Peyer's patch (tissue), 4 donors: ENCODE data around the gene FARP1. TPM values are rescaled to one million over a fixed set of nuclear protein-coding genes. Genes with fewer than 3 reads are reported as not detected.

ENCODE experiments used
- DNase-seq, 3 donors: peaks; one replicate each; pipeline ENCODE4 v3.0.0-alpha.2; 2017 to 2019
- H3K27ac ChIP-seq, 4 donors: fragments of 200-600 bp; sonication (generic); one replicate each; pipeline ENCODE4 v1.5.1; 2016 to 2019
- H3K27me3 ChIP-seq, 2 donors: fragments of 200-600 bp; sonication (generic); one replicate each; pipeline ENCODE4 v1.5.1; 2019
- H3K36me3 ChIP-seq, 3 donors: fragments of 200-600 bp; sonication (generic); one replicate each; pipeline ENCODE4 v1.5.1; 2016 to 2019
- H3K4me1 ChIP-seq, 4 donors: fragments of 200-600 bp; sonication (generic); one replicate each; pipeline ENCODE4 v1.5.1; 2016 to 2019
- H3K4me3 ChIP-seq, 4 donors: fragments of 200-600 bp; sonication (generic); 1 replicate in 3 of 4; 2 replicates in 1 of 4; pipeline ENCODE4 v1.5.1; 2016 to 2019; ENCODE audit warnings: mild to moderate bottlenecking in 1 of 4
- H3K9me3 ChIP-seq, 4 donors: fragments of 200-600 bp; sonication (generic); one replicate each; pipeline ENCODE4 v1.5.1; 2016 to 2019; ENCODE audit warnings: mild to moderate bottlenecking in 1 of 4
- CTCF ChIP-seq, 6 experiments: fragments of 450-650 bp in 4 of 6; fragments of 200-600 bp in 2 of 6; sonication (generic) in 1 of 6; IDR thresholded peaks; one replicate each; pipeline ENCODE4 v1.5.1; 2017 to 2019; ENCODE audit warnings: antibody characterized with exemption in 6 of 6, mild to moderate bottlenecking in 3 of 6, moderate library complexity in 1 of 6
- POLR2A ChIP-seq, 2 donors: fragments of 450-650 bp; IDR thresholded peaks; one replicate each; pipeline ENCODE4 v1.5.1; 2017; ENCODE audit warnings: antibody characterized with exemption in 2 of 2, mild to moderate bottlenecking in 2 of 2, moderate library complexity in 2 of 2
- total RNA-seq, 4 donors: library from RNA; depleted of rRNA; stranded (reverse); fragments of >200 nt; gene quantifications; one replicate each; pipeline ENCODE4 v1.1.0, GENCODE V29; 2016

The FARP1 gene
- total RNA-seq, 4 donors from 2014 or later = 10.6 to 61.1 (median 14.9) TPM

DNA sequence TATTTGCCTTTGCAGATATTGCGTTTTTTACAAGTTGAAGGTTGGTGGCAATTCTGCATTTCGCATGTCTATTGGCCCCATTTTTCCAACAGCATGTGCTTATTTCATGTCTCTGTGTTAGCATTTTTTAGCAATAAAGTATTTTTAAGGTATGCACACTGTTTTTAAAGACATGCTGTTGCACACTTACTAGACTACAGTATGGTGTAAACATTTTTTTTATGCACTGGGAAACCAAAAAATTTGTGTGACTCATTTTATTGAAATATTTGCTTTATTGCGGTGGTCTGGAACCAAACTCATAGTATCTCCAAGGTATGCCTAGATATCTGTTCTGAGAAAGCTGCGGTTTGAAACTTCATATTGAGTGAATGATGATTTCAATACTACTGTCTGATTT lies 89.6 kb downstream of the FARP1 start:
- TF ChIP-seq POLR2A (IDR thresholded peaks at IDR 0.05) (no peak), CTCF (IDR thresholded peaks at IDR 0.05) (no peak)
- H3K27ac ChIP-seq = no peak overlapping the region

DNA sequence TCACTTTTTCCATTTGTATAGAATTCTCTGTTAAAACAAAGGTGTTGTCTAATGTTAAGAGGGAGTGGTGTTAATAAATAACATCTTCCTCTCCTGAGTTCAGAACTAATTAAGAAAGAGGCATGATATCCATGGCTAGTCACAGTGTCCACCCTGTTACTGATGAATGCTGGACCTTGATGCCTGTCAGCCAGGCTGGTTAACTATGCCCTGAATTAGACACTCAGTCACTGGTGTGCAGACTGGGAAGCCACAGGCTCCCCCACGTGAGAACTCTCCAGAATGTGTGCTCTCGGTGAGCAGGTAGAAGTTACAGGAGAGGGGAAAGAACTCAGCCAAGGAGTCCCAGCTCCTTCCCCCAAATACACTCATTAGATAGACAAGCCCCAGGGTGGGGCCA lies 90.2 kb downstream of the FARP1 start:
- Histone ChIP-seq H3K9me3 (peaks cover 0 to 2% (median 0%) of the 10 kb centered on the region in 4 donors), H3K4me3 (no peak overlapping the region), H3K4me1 (no peaks in the 10 kb centered on the region), H3K36me3 (no peaks in the 10 kb centered on the region), H3K27ac (no peak overlapping the region), H3K27me3 (no peaks in the 10 kb centered on the region)
- DNase-seq = no peak
- TF ChIP-seq POLR2A (IDR thresholded peaks at IDR 0.05) = no peak
- TF ChIP-seq CTCF (IDR thresholded peaks at IDR 0.05) = no peak

More for the DNA sequence above, 89.6 kb downstream of the FARP1 start:
- Histone ChIP-seq H3K27me3 (no peaks in the 10 kb centered on the region), H3K36me3 (no peaks in the 10 kb centered on the region), H3K4me1 (no peaks in the 10 kb centered on the region), H3K4me3 (no peak overlapping the region), H3K9me3 (peaks cover 0 to 2% (median 0%) of the 10 kb centered on the region in 4 donors)
- no peak for DNase-seq

GRCh38 chr13:98234348-98234747 lies 91.5 kb downstream of the FARP1 start:
- no peaks in the 10 kb centered on the region for H3K36me3 ChIP-seq
- H3K27me3 ChIP-seq = no peaks in the 10 kb centered on the region
- DNase-seq = no peak
- H3K4me3 ChIP-seq = no peak overlapping the region
- no peak overlapping the region for H3K27ac ChIP-seq
- no peak for TF ChIP-seq CTCF (IDR thresholded peaks at IDR 0.05)
- TF ChIP-seq POLR2A (IDR thresholded peaks at IDR 0.05) = no peak
- peaks cover 0 to 2% (median 0%) of the 10 kb centered on the region in 4 donors for H3K9me3 ChIP-seq
- no peaks in the 10 kb centered on the region for H3K4me1 ChIP-seq

GRCh38 chr13:98236197-98236596 lies 93.3 kb downstream of the FARP1 start:
- no peak for TF ChIP-seq CTCF (IDR thresholded peaks at IDR 0.05)
- no peak for TF ChIP-seq POLR2A (IDR thresholded peaks at IDR 0.05)
- no peaks in the 10 kb centered on the region for H3K4me1 ChIP-seq
- no peak overlapping the region for H3K27ac ChIP-seq
- H3K9me3 ChIP-seq = no peaks in the 10 kb centered on the region
- no peak overlapping the region for H3K4me3 ChIP-seq
- DNase-seq = no peak
- H3K27me3 ChIP-seq = no peaks in the 10 kb centered on the region
- H3K36me3 ChIP-seq = no peaks in the 10 kb centered on the region

DNA sequence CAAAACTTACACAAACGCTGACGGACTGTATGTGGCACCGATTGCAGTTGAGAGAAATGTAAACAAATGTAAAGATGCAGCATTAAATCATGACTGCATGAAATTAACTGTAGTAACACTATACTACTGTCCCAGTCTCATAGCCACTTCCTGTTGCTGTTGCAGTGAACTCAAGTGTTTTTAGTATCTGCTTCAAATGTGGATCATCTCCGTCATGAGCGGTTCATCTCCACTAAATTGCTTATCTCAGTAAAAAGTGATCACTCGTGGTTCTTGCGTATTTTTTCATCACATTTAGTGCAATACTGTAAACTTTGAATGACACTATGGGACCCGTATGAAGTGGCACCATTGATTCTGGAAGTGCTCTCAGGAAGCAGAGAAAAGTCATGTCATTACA lies 94.4 kb downstream of the FARP1 start:
- Histone ChIP-seq H3K9me3 (no peaks in the 10 kb centered on the region), H3K27ac (no peak overlapping the region), H3K4me3 (no peak overlapping the region), H3K36me3 (no peaks in the 10 kb centered on the region), H3K4me1 (no peaks in the 10 kb centered on the region), H3K27me3 (no peaks in the 10 kb centered on the region)
- no peak for TF ChIP-seq CTCF (IDR thresholded peaks at IDR 0.05)
- no peak for TF ChIP-seq POLR2A (IDR thresholded peaks at IDR 0.05)
- no peak for DNase-seq
